T-helper 2 cell treated with Interferon-gamma antibody and Interleukin-4, amounts not matched to agents 5 μg/mL and 100 μg/mL, for 36 hours (primary cell): Measurements from ENCODE around the gene SDHA.
"Not testable (repeated sequence)": the region's sequence is repeated elsewhere in the genome, so short reads cannot be mapped to it uniquely, and the experiment has no call there.

ENCODE experiments used
- DNase-seq: peaks from one replicate; pipeline ENCODE4 v3.0.0; 2021; ENCODE audit warnings: low spot score
- H3K27ac Mint-ChIP-seq: one replicate; pipeline ENCODE4 v1.8.0; 2021; ENCODE audit warnings: mild to moderate bottlenecking, mixed read lengths
- H3K27me3 Mint-ChIP-seq: one replicate; pipeline ENCODE4 v1.8.0; 2021; ENCODE audit warnings: low read depth, mixed read lengths
- H3K36me3 Mint-ChIP-seq: one replicate; pipeline ENCODE4 v1.8.0; 2021; ENCODE audit warnings: low read depth, mixed read lengths
- H3K4me1 Mint-ChIP-seq: one replicate; pipeline ENCODE4 v1.8.0; 2021; ENCODE audit warnings: low read depth, mixed read lengths
- H3K4me3 Mint-ChIP-seq: one replicate; pipeline ENCODE4 v1.8.0; 2022; ENCODE audit warnings: mild to moderate bottlenecking, moderate library complexity, mixed read lengths
- H3K9me3 Mint-ChIP-seq: one replicate; pipeline ENCODE4 v1.8.0; 2021; ENCODE audit warnings: mixed read lengths

SDHA gene

GRCh38 chr5:189976-190365, 28.1 kb upstream of the SDHA start:
- Mint-ChIP-seq H3K27ac (no peak overlapping the region), H3K4me3 (no peak overlapping the region), H3K4me1 (peaks cover 8% of the 10 kb centered on the region), H3K27me3 (peaks cover 5% of the 10 kb centered on the region), H3K9me3 (no peaks in the 10 kb centered on the region), H3K36me3 (no peaks in the 10 kb centered on the region)
- DNase-seq = no peak

DNA sequence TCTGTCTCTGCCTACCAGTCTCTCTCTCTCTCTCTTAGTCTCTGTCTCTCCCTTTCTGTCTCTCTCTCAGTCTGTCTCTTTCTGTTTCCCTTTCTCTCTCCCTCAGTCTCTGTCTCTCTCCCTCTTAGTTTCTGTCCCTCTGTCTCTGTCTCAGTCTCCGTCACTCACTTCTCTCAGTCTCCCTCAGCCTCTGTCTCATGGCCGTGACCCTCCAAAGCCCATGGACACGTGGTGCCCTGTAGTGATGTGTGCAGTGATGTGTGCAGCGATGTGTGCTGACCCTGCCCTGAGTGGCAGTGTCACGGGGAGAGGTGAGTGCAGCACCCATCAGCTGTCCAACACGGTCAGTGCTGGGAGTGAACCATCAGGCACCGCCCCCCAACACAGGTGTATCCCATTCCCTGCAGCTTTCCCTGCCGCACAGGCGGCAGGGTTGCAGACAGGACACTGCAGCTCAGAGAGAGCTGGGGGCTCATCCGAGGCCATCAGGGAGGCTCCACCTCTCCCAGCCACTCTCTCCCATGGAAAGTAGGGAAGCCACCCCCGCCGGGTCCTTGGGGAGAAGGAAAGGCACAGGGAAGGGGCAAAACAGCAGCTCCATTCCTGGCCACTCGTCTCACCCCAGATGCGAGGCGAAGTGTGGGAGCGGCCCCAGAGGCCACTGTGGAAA, 27.6 kb upstream of the SDHA start:
- H3K27ac Mint-ChIP-seq = no peak overlapping the region
- no peak for DNase-seq
- H3K4me3 Mint-ChIP-seq = no peak overlapping the region
- H3K4me1 Mint-ChIP-seq = peaks cover 8% of the 10 kb centered on the region
- H3K9me3 Mint-ChIP-seq = no peaks in the 10 kb centered on the region
- H3K27me3 Mint-ChIP-seq = peaks cover 5% of the 10 kb centered on the region
- H3K36me3 Mint-ChIP-seq = no peaks in the 10 kb centered on the region

GRCh38 chr5:191036-191948, 26.8 kb upstream of the SDHA start, which contains the start of gene LRRC14B:
LRRC14B (plus strand) TSS chr5:191495; CDS start chr5:191539, 44 bp downstream.
- Mint-ChIP-seq H3K4me1 (peaks cover 8% of the 10 kb centered on the region), H3K9me3 (no peaks in the 10 kb centered on the region), H3K27me3 (peaks cover 5% of the 10 kb centered on the region), H3K4me3 (no peak within 1 kb of the TSS), H3K36me3 (no peaks in the 10 kb centered on the region), H3K27ac (no peak within 1 kb of the TSS)
- DNase-seq = no peak

DNA sequence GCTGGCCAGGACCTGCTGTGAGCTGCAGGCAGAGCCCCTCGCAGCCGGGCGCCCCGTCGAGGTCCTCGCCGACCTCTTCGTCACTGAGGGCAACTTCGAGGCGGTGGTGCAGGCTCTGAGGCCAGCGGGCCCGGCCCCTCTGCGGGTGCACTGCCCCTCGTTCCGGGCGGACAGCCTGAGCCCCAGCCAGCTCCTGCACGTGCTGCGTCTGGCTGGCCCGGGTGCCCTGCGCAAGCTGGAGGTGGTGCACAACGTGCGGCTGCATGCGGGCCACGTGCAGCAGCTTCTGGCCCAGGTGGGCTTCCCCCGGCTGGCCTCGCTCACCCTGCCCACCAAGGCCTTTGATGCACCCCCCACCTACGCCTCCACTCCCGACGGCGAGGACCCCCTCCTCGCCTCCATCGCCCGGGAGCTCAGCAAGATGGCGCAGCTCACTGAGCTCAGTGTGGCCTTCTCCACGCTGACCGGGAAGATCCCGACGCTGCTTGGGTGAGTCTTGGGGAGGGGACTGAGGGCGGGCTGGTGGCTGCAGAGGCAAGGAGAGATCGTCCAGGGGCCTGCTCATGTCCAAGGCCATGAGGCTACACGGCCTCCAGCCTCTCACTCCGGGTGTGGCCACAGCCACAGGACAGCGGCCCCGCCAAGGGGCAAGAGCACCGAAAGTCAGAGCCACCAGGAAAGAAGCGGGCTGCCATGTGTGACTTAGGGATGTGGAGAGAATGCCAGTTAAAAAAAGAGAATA, 26.0 kb upstream of the SDHA start:
- no peak for DNase-seq
- Mint-ChIP-seq H3K9me3 (no peaks in the 10 kb centered on the region), H3K4me3 (no peak overlapping the region), H3K4me1 (peaks cover 8% of the 10 kb centered on the region), H3K27ac (no peak overlapping the region), H3K36me3 (no peaks in the 10 kb centered on the region), H3K27me3 (peaks cover 5% of the 10 kb centered on the region)

GRCh38 chr5:192691-192969, 25.5 kb upstream of the SDHA start:
- H3K27me3 Mint-ChIP-seq = peaks cover 5% of the 10 kb centered on the region
- peaks cover 8% of the 10 kb centered on the region for H3K4me1 Mint-ChIP-seq
- no peaks in the 10 kb centered on the region for H3K36me3 Mint-ChIP-seq
- no peak for DNase-seq
- H3K9me3 Mint-ChIP-seq = no peaks in the 10 kb centered on the region
- H3K4me3 Mint-ChIP-seq = no peak overlapping the region
- no peak overlapping the region for H3K27ac Mint-ChIP-seq

DNA sequence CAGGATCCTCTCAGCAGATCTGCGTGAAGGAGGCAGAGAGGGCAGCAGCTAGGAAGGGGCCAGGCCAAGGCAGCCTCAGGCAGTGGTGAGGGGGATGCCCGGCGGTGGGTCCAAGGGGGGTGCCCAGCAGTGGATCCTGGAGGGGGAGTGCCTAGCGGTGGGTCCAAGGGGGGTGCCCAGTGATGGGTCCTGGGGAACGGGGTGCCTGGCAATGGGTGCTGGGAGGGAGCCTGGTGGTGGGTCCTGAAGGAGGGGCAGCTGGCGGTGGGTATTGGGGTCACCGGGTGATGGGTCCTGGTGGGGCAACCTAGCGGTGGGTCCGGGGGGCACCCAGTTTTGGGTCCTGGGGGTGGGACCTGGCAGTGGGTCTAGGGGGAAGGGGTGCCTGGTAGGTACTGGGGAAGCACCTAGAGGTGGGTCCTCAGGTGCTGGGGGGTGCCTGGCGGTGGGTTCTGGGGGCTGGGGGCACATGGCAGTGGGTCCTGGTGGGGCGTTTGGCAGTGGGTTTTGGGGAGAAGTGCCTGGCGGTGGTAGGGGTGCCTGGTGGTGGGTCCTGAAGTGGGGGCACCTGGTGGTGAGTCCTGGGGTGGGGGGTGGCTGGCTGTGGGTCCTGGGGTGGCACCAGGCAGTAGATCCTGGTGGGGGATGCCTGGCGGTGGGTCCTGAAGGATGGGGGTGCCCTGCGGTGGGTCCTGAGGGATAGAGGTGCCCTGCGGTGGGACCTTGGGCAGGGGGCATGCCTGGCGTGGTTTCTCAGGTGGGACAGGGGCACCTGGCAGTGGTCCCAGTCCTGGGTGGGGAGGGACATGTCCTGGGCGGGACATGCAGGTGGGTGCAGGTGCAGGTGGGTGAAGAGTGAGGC, 24.9 kb upstream of the SDHA start:
- Mint-ChIP-seq H3K4me1 (peaks cover 7% of the 10 kb centered on the region), H3K9me3 (no peaks in the 10 kb centered on the region)

DNA sequence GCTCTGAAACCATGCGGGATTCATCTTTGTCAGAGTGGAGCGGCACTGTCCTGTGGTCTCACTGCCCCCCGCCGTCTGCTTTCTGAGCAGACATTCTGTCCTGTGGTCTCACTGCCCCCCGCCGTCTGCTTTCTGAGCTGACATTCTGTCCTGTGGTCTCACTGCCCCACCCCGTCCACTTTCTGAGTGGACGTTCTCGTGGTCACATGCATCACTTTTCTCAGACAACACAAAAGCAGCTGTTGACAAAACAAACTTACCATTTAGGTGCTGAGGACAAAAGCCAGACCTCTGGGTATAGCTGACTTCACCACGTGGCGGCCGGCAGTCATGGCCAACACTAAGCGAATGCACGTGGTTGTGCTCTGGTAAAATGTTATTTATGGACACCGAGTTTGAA, 24.0 kb upstream of the SDHA start:
- Mint-ChIP-seq H3K4me3 (no peak overlapping the region), H3K27ac (no peak overlapping the region), H3K36me3 (no peaks in the 10 kb centered on the region), H3K9me3 (no peaks in the 10 kb centered on the region), H3K27me3 (peaks cover 5% of the 10 kb centered on the region), H3K4me1 (peaks cover 2% of the 10 kb centered on the region)
- no peak for DNase-seq

More for the DNA sequence above, 24.9 kb upstream of the SDHA start:
- Mint-ChIP-seq H3K27ac (no peak overlapping the region), H3K27me3 (peaks cover 5% of the 10 kb centered on the region), H3K4me3 (no peak overlapping the region), H3K36me3 (no peaks in the 10 kb centered on the region)
- DNase-seq = no peak

- no peak overlapping the region for H3K27ac Mint-ChIP-seq
- peaks cover 2% of the 10 kb centered on the region for H3K4me1 Mint-ChIP-seq
- no peaks in the 10 kb centered on the region for H3K36me3 Mint-ChIP-seq
- no peak overlapping the region for H3K4me3 Mint-ChIP-seq
- no peaks in the 10 kb centered on the region for H3K9me3 Mint-ChIP-seq
- no peak for DNase-seq
- H3K27me3 Mint-ChIP-seq = peaks cover 5% of the 10 kb centered on the region
Observed at GRCh38 chr5:194603-195209, 23.4 kb upstream of the SDHA start.

DNA sequence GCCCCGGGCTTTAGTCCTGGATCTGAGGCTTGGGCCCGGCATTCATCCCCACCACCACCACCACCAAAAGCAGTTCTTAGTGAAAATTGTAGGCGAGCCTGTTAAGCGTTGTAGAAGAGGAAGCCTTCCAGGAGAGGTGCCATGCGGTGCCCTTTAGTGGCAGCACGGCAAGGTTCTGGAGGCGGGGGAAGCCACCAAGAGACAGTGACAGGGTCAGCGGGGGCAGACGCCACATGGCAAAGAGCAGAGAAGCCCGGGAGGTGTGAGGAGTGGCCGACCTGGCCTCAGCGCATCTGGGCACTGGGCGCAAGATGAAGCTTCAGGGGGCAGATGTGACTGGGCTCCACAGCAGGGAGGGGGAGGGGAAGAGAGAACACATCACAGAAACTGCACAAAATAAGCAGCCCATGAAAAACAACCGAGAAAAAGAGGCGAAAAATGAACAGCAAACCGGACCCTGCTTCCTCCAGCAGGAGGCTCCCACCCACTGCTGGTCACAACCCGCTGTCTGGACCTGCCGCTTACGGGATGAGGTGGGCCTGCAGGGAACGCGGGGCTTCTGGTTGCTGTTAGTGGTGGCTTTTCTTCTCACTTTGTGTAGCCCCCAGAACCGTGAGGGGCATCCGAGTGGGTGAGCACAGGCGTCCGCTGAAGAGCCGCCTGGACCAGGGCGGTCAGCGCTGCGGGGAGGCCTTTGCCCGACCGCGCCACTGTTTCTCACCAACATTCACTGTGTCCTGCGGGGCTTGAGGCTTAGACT, 22.5 kb upstream of the SDHA start:
- no peaks in the 10 kb centered on the region for H3K4me1 Mint-ChIP-seq
- no peaks in the 10 kb centered on the region for H3K36me3 Mint-ChIP-seq
- no peak overlapping the region for H3K4me3 Mint-ChIP-seq
- no peaks in the 10 kb centered on the region for H3K27me3 Mint-ChIP-seq
- DNase-seq = no peak
- H3K27ac Mint-ChIP-seq = no peak overlapping the region
- H3K9me3 Mint-ChIP-seq = no peaks in the 10 kb centered on the region

DNA sequence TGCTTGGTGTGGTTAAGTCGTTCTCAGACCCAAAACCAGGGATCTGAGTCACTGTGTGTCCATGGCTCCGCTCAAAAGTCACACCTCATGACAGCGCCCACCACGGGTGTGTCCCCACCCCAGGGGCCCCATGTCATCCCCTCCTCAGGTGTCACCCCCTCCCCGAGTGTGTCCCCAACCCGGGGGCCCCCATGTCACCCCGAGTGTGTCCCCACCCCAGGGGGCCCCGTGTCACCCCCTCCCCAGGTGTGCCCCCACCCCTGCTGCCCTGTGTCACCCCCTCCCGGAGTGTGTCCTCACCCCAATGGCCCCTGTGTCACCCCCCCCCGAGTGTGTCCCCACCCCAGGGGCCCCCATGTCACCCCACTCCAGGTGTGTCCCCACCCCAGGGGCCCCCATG, 21.8 kb upstream of the SDHA start:
- no peak for DNase-seq
- H3K4me3 Mint-ChIP-seq = no peak overlapping the region
- no peaks in the 10 kb centered on the region for H3K4me1 Mint-ChIP-seq
- H3K27ac Mint-ChIP-seq = no peak overlapping the region
- H3K9me3 Mint-ChIP-seq = no peaks in the 10 kb centered on the region
- H3K27me3 Mint-ChIP-seq = no peaks in the 10 kb centered on the region
- no peaks in the 10 kb centered on the region for H3K36me3 Mint-ChIP-seq

DNA sequence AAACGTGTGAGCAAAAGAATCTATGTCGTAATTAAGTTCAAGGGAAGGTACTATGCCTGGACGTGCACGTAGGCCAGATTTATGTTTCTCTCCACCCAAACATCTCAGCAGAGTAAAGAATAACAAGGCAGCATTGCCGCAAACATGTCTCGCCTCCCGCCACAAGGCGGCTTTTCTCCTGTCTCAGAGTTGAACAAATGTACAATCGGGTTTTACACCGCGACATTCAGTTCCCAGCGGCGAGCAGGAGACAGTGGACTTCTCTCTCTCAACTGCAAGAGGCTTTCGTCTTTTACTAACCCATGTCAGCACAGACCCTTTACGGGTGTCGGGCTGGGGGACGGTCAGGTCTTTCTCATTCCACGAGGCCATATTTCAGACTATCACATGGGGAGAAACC, 21.1 kb upstream of the SDHA start:
- not testable (repeated sequence) for H3K4me1 Mint-ChIP-seq, H3K36me3 Mint-ChIP-seq, H3K4me3 Mint-ChIP-seq, DNase-seq, H3K27ac Mint-ChIP-seq, H3K9me3 Mint-ChIP-seq, H3K27me3 Mint-ChIP-seq

GRCh38 chr5:197892-198489, 20.1 kb upstream of the SDHA start:
- H3K36me3 Mint-ChIP-seq = no peaks in the 10 kb centered on the region
- H3K4me3 Mint-ChIP-seq = no peak overlapping the region
- H3K4me1 Mint-ChIP-seq = no peaks in the 10 kb centered on the region

More at GRCh38 chr5:197892-198489, 20.1 kb upstream of the SDHA start:
- Mint-ChIP-seq H3K9me3 (no peaks in the 10 kb centered on the region), H3K27ac (no peak overlapping the region), H3K27me3 (no peaks in the 10 kb centered on the region)
- no peak for DNase-seq
